GM23248 (cell line): ENCODE measurements around the gene FBXW8. TPM values are rescaled to one million over a fixed set of nuclear protein-coding genes. Genes with fewer than 3 reads are reported as not detected.

ENCODE experiments used
- DNase-seq: peaks from one replicate; pipeline ENCODE4 v3.0.0-alpha.2; 2015
- H2AFZ ChIP-seq: fragments of 200-600 bp; sonication (generic); 2 replicates; pipeline ENCODE4 v1.6.1; 2016; ENCODE audit warnings: antibody characterized with exemption
- H3F3A ChIP-seq: fragments of 200-600 bp; sonication (generic); 2 replicates; pipeline ENCODE4 v1.6.1; 2016; ENCODE audit warnings: mild to moderate bottlenecking, antibody characterized with exemption, mixed run types; ENCODE audit not compliant: insufficient read depth
- H3K27ac ChIP-seq: fragments of 200-600 bp; sonication (generic); 2 replicates; pipeline ENCODE4 v1.5.1; 2016; ENCODE audit warnings: mild to moderate bottlenecking
- H3K27me3 ChIP-seq: fragments of 200-600 bp; sonication (generic); replicated peaks from 2 replicates; pipeline ENCODE4 v1.6.1; 2016; ENCODE audit warnings: mild to moderate bottlenecking; ENCODE audit not compliant: insufficient read depth
- H3K36me3 ChIP-seq: fragments of 200-600 bp; sonication (generic); 2 replicates; pipeline ENCODE4 v1.6.1; 2016; ENCODE audit warnings: low read depth, mild to moderate bottlenecking
- H3K4me1 ChIP-seq: fragments of 200-600 bp; sonication (generic); 2 replicates; pipeline ENCODE4 v1.6.1; 2016; ENCODE audit warnings: mild to moderate bottlenecking; ENCODE audit not compliant: insufficient read depth
- H3K4me2 ChIP-seq: fragments of 200-600 bp; sonication (generic); one replicate; pipeline ENCODE4 v1.6.1; 2016; ENCODE audit warnings: mild to moderate bottlenecking; ENCODE audit not compliant: unreplicated experiment
- H3K4me3 ChIP-seq: fragments of 200-600 bp; sonication (generic); 2 replicates; pipeline ENCODE4 v1.5.1; 2016; ENCODE audit warnings: mild to moderate bottlenecking
- H3K79me2 ChIP-seq: fragments of 200-600 bp; sonication (generic); 2 replicates; pipeline ENCODE4 v1.6.1; 2016; ENCODE audit warnings: mild to moderate bottlenecking; ENCODE audit not compliant: insufficient read depth
- H3K9ac ChIP-seq: fragments of 200-600 bp; sonication (generic); 2 replicates; pipeline ENCODE4 v1.6.1; 2016; ENCODE audit warnings: mild to moderate bottlenecking
- H3K9me2 ChIP-seq: fragments of 200-600 bp; sonication (generic); 2 replicates; pipeline ENCODE4 v1.6.1; 2016; ENCODE audit warnings: mixed run types, mild to moderate bottlenecking, moderate library complexity; ENCODE audit not compliant: insufficient read depth
- H3K9me3 ChIP-seq: fragments of 200-600 bp; sonication (generic); one replicate; pipeline ENCODE4 v1.6.1; 2017; ENCODE audit warnings: low read depth
- H4K20me1 ChIP-seq: fragments of 200-600 bp; sonication (generic); 2 replicates; pipeline ENCODE4 v1.6.0; 2016; ENCODE audit not compliant: insufficient read depth
- EZH2 ChIP-seq: fragments of 200-600 bp; sonication (generic); IDR thresholded peaks from 2 replicates; pipeline ENCODE4 v1.6.1; 2018; ENCODE audit warnings: antibody characterized with exemption, mild to moderate bottlenecking; ENCODE audit not compliant: insufficient read depth, poor library complexity, severe bottlenecking
- EZH2phosphoT487 ChIP-seq: fragments of 200-600 bp; sonication (generic); IDR thresholded peaks from 2 replicates; pipeline ENCODE4 v1.6.1; 2018; ENCODE audit warnings: antibody characterized with exemption, moderate library complexity, mild to moderate bottlenecking, low read depth; ENCODE audit not compliant: insufficient read depth
- WGBS, 2 experiments: methylation state at CpG; one replicate each; pipeline ENCODE4 v1.1.6; 2015 to 2017; ENCODE audit warnings: low lambda C conversion rate in 2 of 2, low coverage in 1 of 2; ENCODE audit errors: missing lambda C conversion rate in 2 of 2; 5-methylcytosine and 5-hydroxymethylcytosine counted together
- in situ Hi-C: fragments of 300-500 bp; cut with MboI; formaldehyde crosslinking; loops from 2 replicates; pipeline ENCODE4 v1.15.0; 2020
- polyA plus RNA-seq: library from polyadenylated mRNA; unstranded; fragments of >200 nt; fragmentation: Nextera tagmentation; extraction: Ambion mirVana; gene quantifications from 2 replicates; pipeline ENCODE4 v1.2.1, GENCODE V29; 2016
- total RNA-seq: library from RNA; depleted of rRNA; stranded (reverse); fragments of >200 nt; shearing (Covaris generic); gene quantifications from 2 replicates; pipeline ENCODE4 v1.2.3, GENCODE V29; 2014

Gene FBXW8
- total and polyA plus RNA-seq, 2 experiments from 2014 or later = 12.7 to 23.1 TPM

DNA sequence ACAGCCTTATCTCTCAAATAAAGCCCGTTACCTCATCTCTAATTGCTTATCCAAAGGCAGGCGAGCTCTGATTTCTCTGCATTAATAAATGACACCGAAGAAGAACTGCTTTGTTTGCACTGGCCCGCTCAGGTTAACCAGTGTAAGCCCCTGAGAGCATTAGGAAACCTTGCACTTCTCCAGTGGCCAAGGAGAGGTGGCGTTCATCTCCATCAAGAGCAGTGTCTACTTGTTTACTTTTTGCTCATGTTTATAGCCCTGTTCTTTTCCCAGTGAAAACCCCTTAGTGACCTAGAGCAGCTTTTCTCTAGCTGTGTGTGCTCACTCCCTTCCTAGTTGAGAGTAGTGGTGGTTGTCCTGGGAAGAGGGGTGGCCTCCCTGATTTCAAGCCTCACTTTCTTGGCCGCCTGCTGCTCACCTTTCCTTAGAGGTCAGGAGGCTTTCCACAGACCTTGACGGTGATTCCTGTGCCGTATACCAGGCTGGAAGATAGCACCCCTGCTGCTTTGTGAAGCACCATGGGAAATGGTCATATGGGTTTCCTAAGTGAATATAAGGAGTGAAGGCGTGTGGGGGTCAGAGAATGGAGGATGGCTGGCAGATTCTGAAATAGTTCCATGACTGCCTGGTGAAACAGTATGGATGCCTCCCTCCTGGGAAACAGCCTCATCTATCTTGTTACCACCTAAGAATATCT is 16.6 kb downstream of the FBXW8 start:
- Histone ChIP-seq H3K4me1 (peaks cover 15% of the 10 kb centered on the region), H3K9me3 (no peaks in the 10 kb centered on the region), H3K27ac (no peak overlapping the region), H3K27me3 (no peaks in the 10 kb centered on the region), H3K79me2 (peaks cover 99% of the 10 kb centered on the region), H3F3A (peaks cover 18% of the 10 kb centered on the region), H2AFZ (no peak overlapping the region), H3K9me2 (no peaks in the 10 kb centered on the region), H3K4me2 (no peak overlapping the region), H3K4me3 (no peak overlapping the region), H3K36me3 (peaks cover 10% of the 10 kb centered on the region), H4K20me1 (peaks cover 10% of the 10 kb centered on the region), H3K9ac (no peak overlapping the region)
- in situ Hi-C loops = no loop called here
- no peak for DNase-seq
- no peak for TF ChIP-seq EZH2phosphoT487
- no peak for TF ChIP-seq EZH2
- 85 to 87% methylated on average over 9 of the region's 9 CpGs for WGBS, 2 experiments

DNA sequence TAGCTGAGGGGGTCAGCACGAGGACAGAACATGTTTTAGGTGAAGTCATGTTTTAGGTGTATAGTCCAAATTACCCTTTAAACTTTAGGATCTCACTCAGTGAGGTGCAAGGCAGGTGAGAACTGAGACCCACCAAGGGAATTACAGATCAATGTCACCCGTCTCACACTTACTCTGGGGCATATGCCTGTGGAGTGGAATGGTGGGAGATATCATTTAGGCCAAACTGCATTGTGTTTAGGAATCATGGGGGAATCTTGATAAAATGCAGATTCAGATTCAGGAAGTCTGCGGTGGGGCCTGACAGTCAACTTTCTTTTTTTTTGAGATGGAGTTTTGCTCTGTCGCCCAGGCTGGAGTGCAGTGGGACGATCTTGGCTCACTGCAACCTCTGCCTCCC is 17.8 kb downstream of the FBXW8 start:
- Histone ChIP-seq H2AFZ (no peak overlapping the region), H3F3A (peaks cover 18% of the 10 kb centered on the region), H3K9me2 (no peaks in the 10 kb centered on the region), H3K27me3 (no peaks in the 10 kb centered on the region), H3K4me2 (no peak overlapping the region), H3K9ac (no peak overlapping the region), H3K36me3 (peaks cover 19% of the 10 kb centered on the region), H3K9me3 (no peaks in the 10 kb centered on the region), H3K79me2 (peaks cover 99% of the 10 kb centered on the region), H3K4me1 (peaks cover 15% of the 10 kb centered on the region), H4K20me1 (peaks cover 10% of the 10 kb centered on the region), H3K4me3 (no peak overlapping the region), H3K27ac (no peak overlapping the region)
- TF ChIP-seq EZH2 (no peak), EZH2phosphoT487 (no peak)
- no peak for DNase-seq
- WGBS, 2 experiments = 85 to 89% methylated on average over 5 of the region's 5 CpGs
- in situ Hi-C loops = no loop called here

DNA sequence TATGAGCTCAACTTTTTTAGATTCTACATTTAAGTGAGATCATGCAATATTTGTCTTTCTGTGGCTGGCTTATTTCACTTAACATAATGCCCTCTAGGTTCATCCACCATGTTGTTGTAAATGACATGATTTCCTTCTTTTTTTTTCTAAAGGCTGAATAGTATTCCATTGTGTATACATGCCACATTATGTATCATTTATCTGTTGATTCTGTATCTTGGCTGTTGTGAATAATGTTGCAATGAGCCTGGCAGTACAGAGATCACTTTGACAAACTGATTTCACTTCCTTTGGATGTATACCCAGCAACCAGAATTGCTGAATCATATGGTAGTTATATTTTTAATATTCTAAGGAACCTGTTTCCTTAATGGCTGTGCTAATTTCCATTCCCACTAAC is 19.1 kb downstream of the FBXW8 start:
- no peak overlapping the region for H3K9ac ChIP-seq
- peaks cover 99% of the 10 kb centered on the region for H3K79me2 ChIP-seq
- no peaks in the 10 kb centered on the region for H3K9me3 ChIP-seq
- H3K9me2 ChIP-seq = no peaks in the 10 kb centered on the region
- H3F3A ChIP-seq = peaks cover 10% of the 10 kb centered on the region
- H3K27ac ChIP-seq = no peak overlapping the region
- H3K4me2 ChIP-seq = no peak overlapping the region
- H4K20me1 ChIP-seq = peaks cover under 1% of the 10 kb centered on the region
- peaks cover 32% of the 10 kb centered on the region for H3K36me3 ChIP-seq
- TF ChIP-seq EZH2 = no peak
- TF ChIP-seq EZH2phosphoT487 = no peak
- in situ Hi-C loops = no loop called here
- peaks cover 6% of the 10 kb centered on the region for H3K4me1 ChIP-seq
- no peaks in the 10 kb centered on the region for H3K27me3 ChIP-seq
- H2AFZ ChIP-seq = no peak overlapping the region
- no peak for DNase-seq
- H3K4me3 ChIP-seq = no peak overlapping the region

DNA sequence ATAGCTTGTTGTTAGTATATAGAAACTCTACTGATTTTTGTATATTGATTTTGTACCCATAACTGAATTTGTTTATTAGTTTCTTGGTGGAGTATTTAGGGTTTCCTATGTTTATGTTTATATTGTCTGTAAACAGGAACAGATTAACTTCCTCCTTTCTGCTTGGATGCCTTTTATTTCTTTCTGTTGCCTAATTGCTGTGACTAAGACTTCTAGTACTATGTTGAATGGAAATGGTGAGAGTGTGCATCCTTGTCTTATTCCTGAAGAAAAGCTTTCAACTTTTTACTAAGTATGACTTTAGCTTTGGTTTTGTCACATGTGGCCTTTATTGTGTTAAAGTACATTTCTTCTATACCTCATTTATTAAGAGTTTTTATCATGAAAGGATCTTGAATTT is 20.9 kb downstream of the FBXW8 start:
- Histone ChIP-seq H3K36me3 (peaks cover 36% of the 10 kb centered on the region), H3K79me2 (peaks cover 99% of the 10 kb centered on the region)
- peak; percentile 36 for DNase-seq

More for the DNA sequence above, 20.9 kb downstream of the FBXW8 start:
- Histone ChIP-seq H3F3A (peaks cover 9% of the 10 kb centered on the region; the same call in 1 of the 2 replicates), H4K20me1 (no peaks in the 10 kb centered on the region; the same call in 1 of the 2 replicates), H3K27ac (no peak overlapping the region), H3K4me2 (no peak overlapping the region), H3K27me3 (no peaks in the 10 kb centered on the region), H3K9me3 (no peaks in the 10 kb centered on the region), H3K4me3 (no peak overlapping the region), H3K9ac (no peak overlapping the region), H2AFZ (no peak overlapping the region), H3K9me2 (no peaks in the 10 kb centered on the region), H3K4me1 (no peaks in the 10 kb centered on the region)
- no peak for TF ChIP-seq EZH2phosphoT487
- no peak for TF ChIP-seq EZH2
- in situ Hi-C loops = no loop called here
